ENCODE data around the gene WFDC1.

- TF ChIP-seq CTCF (IDR thresholded peaks at IDR 0.05) (no peak), ZFX (IDR thresholded peaks at IDR 0.05; ENCODE audit: borderline replicate concordance) (no peak)
Observed at GRCh38 chr16:84294117-84294516, 561 bp upstream of the WFDC1 start.
